Activated naive CD8-positive, alpha-beta T cell (primary cell): ENCODE measurements around the gene ARSG.
A peak's percentile ranks its signal among the peaks of the same experiment; 100 is the strongest.
"Not testable (repeated sequence)": the region's sequence is repeated elsewhere in the genome, so short reads cannot be mapped to it uniquely, and the experiment has no call there.

ENCODE experiments used
- H3K27ac Mint-ChIP-seq: one replicate; pipeline ENCODE4 v1.8.0; 2021; ENCODE audit warnings: mixed read lengths
- H3K27me3 Mint-ChIP-seq: one replicate; pipeline ENCODE4 v1.8.0; 2021; ENCODE audit warnings: mixed read lengths
- H3K36me3 Mint-ChIP-seq: one replicate; pipeline ENCODE4 v1.8.0; 2021; ENCODE audit warnings: mixed read lengths
- H3K4me1 Mint-ChIP-seq: one replicate; pipeline ENCODE4 v1.8.0; 2021; ENCODE audit warnings: low read depth, mixed read lengths
- H3K4me3 Mint-ChIP-seq: one replicate; pipeline ENCODE4 v1.8.0; 2021; ENCODE audit warnings: mild to moderate bottlenecking, mixed read lengths
- H3K9me3 Mint-ChIP-seq: one replicate; pipeline ENCODE4 v1.8.0; 2021; ENCODE audit warnings: low read depth, mixed read lengths

Gene ARSG

DNA sequence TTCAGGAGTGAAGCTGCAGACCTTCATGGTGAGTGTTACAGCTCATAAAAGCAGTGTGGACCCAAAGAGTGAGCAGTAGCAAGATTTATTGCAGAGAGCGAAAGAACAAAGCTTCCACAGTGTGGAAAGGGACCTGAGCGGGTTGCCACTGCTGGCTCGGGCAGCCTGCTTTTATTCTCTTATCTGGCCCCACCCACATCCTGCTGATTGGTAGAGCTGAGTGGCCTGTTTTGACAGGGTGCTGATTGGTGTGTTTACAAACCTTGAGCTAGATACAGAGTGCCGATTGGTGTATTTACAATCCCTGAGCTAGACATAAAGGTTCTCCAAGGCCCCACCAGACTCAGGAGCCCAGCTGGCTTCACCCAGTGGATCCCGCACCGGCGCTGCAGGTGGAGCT is 17.2 kb downstream of the ARSG start:
- not testable (repeated sequence) for H3K9me3 Mint-ChIP-seq, H3K27me3 Mint-ChIP-seq, H3K4me3 Mint-ChIP-seq, H3K36me3 Mint-ChIP-seq, H3K27ac Mint-ChIP-seq
- H3K4me1 Mint-ChIP-seq: peaks cover 47% of the 10 kb centered on the region

GRCh38 chr17:68309066-68309670 is 17.9 kb downstream of the ARSG start:
- H3K9me3 Mint-ChIP-seq, H3K27me3 Mint-ChIP-seq, H3K36me3 Mint-ChIP-seq, H3K4me3 Mint-ChIP-seq, H3K27ac Mint-ChIP-seq: not testable (repeated sequence)
- peaks cover 54% of the 10 kb centered on the region for H3K4me1 Mint-ChIP-seq

- no peak overlapping the region for H3K4me3 Mint-ChIP-seq
- H3K4me1 Mint-ChIP-seq: peaks cover 60% of the 10 kb centered on the region
- H3K27ac Mint-ChIP-seq: peak overlapping the region; percentile 41
- no peaks in the 10 kb centered on the region for H3K27me3 Mint-ChIP-seq
- no peaks in the 10 kb centered on the region for H3K9me3 Mint-ChIP-seq
- peaks cover 5% of the 10 kb centered on the region for H3K36me3 Mint-ChIP-seq
Observed at GRCh38 chr17:68310152-68310551, 18.9 kb downstream of the ARSG start.

GRCh38 chr17:68314916-68315535 is 23.7 kb downstream of the ARSG start:
- H3K36me3 Mint-ChIP-seq: peaks cover 3% of the 10 kb centered on the region
- H3K27me3 Mint-ChIP-seq: no peaks in the 10 kb centered on the region
- no peaks in the 10 kb centered on the region for H3K9me3 Mint-ChIP-seq
- H3K27ac Mint-ChIP-seq: peak overlapping the region; percentile 3
- peak overlapping the region; percentile 60 for H3K4me3 Mint-ChIP-seq
- H3K4me1 Mint-ChIP-seq: peaks cover 68% of the 10 kb centered on the region

GRCh38 chr17:68315930-68316329 is 24.6 kb downstream of the ARSG start:
- Mint-ChIP-seq H3K27ac (no peak overlapping the region), H3K4me1 (peaks cover 62% of the 10 kb centered on the region), H3K9me3 (no peaks in the 10 kb centered on the region), H3K36me3 (peaks cover 3% of the 10 kb centered on the region), H3K4me3 (peak overlapping the region; percentile 1), H3K27me3 (no peaks in the 10 kb centered on the region)

DNA sequence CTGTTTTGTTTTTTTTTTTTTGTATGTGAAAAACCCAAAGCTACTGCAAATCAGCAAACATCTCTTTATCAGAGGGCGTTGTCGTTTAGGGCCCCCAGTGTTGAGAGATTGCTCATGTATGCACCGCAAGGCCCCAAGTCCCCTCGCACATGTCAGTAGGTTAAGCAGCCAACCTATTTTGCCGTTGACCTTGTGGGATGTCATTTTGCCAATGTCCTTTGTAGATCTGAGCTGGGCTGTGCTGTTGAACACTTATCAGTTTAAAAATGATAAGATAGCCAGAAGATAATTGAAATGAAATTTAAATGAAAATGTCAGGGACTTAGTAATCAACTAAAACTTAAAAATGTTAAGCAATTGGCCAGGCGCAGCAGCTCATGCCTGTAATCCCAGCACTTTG is 26.2 kb downstream of the ARSG start:
- Mint-ChIP-seq H3K27me3 (no peaks in the 10 kb centered on the region), H3K9me3 (no peaks in the 10 kb centered on the region), H3K36me3 (no peaks in the 10 kb centered on the region)

DNA sequence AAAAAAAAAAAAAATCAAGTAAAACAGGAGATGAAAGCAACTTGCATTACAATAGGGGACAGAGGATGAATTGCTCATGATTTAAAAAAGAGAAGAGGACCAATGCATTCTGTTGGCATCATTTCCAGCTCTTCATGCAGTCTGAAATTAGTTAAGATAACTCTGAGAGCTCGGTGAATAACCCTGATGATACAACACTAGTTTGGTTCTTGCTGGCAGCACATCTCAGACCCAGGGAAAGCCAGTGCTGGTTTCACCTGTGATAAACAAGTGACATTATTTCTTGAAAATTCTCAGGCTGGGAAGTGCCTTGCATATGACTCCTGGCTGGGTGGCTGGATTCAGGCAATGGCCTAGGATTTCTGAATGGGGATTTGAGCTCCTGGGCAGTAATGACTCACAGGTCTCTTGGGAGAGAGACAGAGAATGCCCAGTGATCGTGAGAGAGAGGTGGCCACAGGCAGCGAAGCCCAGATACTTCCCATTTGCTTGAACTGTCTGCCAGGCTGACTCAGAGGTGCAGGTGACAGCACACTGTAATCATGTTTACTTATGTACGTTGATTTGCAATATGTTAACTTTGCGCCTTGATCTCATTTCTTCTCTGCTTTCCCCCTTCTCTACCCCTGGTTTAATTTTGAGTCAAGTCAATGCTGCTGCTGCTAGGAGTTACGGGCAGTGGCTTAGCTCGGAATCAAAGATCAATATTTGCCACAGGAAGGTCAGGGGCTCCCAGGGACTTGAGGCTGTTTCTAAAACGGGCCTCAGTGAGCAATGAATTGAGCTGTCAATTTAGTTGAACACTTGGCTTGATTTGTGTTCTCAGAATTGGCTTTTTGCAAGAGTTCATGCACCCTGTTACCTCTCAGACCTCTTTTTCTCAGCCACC is 27.1 kb downstream of the ARSG start:
- Mint-ChIP-seq H3K27ac (no peak overlapping the region), H3K4me3 (no peak overlapping the region), H3K9me3 (no peaks in the 10 kb centered on the region), H3K36me3 (no peaks in the 10 kb centered on the region), H3K4me1 (peaks cover 44% of the 10 kb centered on the region), H3K27me3 (no peaks in the 10 kb centered on the region)

More for the DNA sequence above, 26.2 kb downstream of the ARSG start:
- Mint-ChIP-seq H3K4me3 (no peak overlapping the region), H3K27ac (no peak overlapping the region), H3K4me1 (peaks cover 50% of the 10 kb centered on the region)

GRCh38 chr17:68319410-68320162 is 28.3 kb downstream of the ARSG start:
- Mint-ChIP-seq H3K4me1 (peaks cover 45% of the 10 kb centered on the region), H3K4me3 (no peak overlapping the region), H3K27ac (no peak overlapping the region), H3K27me3 (no peaks in the 10 kb centered on the region), H3K9me3 (no peaks in the 10 kb centered on the region), H3K36me3 (no peaks in the 10 kb centered on the region)

GRCh38 chr17:68320311-68320865 is 29.1 kb downstream of the ARSG start:
- H3K27ac Mint-ChIP-seq: no peak overlapping the region

GRCh38 chr17:68320943-68321555 is 29.8 kb downstream of the ARSG start:
- H3K4me3 Mint-ChIP-seq: no peak overlapping the region
- H3K27me3 Mint-ChIP-seq: no peaks in the 10 kb centered on the region
- H3K36me3 Mint-ChIP-seq: no peaks in the 10 kb centered on the region
- H3K4me1 Mint-ChIP-seq: peaks cover 36% of the 10 kb centered on the region
- no peaks in the 10 kb centered on the region for H3K9me3 Mint-ChIP-seq
- H3K27ac Mint-ChIP-seq: no peak overlapping the region

More at GRCh38 chr17:68320311-68320865, 29.1 kb downstream of the ARSG start:
- H3K27me3 Mint-ChIP-seq: no peaks in the 10 kb centered on the region
- peaks cover 39% of the 10 kb centered on the region for H3K4me1 Mint-ChIP-seq
- H3K36me3 Mint-ChIP-seq: no peaks in the 10 kb centered on the region
- H3K9me3 Mint-ChIP-seq: no peaks in the 10 kb centered on the region
- no peak overlapping the region for H3K4me3 Mint-ChIP-seq

DNA sequence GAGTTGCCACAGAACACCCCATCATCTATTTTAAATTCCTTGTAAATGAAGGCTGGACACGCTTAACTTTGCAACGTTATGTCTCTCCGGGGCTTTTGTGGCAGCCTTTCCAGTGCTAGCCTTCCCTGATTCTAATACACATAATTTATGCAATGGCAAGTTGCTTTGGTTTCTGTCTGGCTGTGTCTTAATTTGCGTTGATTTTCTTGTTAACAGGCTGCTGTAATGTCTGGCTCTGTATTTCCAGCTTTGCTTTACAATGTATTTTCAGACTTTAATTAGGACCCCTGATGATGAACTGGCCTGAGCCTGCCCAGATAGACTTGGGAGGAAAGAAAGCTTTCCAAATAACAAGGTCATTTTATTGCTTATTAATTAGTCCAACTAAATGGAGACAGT is 30.3 kb downstream of the ARSG start:
- Mint-ChIP-seq H3K27ac (no peak overlapping the region), H3K4me1 (peaks cover 34% of the 10 kb centered on the region), H3K36me3 (no peaks in the 10 kb centered on the region), H3K9me3 (no peaks in the 10 kb centered on the region), H3K4me3 (no peak overlapping the region), H3K27me3 (no peaks in the 10 kb centered on the region)

GRCh38 chr17:68322630-68323029 is 31.3 kb downstream of the ARSG start:
- H3K9me3 Mint-ChIP-seq: no peaks in the 10 kb centered on the region

DNA sequence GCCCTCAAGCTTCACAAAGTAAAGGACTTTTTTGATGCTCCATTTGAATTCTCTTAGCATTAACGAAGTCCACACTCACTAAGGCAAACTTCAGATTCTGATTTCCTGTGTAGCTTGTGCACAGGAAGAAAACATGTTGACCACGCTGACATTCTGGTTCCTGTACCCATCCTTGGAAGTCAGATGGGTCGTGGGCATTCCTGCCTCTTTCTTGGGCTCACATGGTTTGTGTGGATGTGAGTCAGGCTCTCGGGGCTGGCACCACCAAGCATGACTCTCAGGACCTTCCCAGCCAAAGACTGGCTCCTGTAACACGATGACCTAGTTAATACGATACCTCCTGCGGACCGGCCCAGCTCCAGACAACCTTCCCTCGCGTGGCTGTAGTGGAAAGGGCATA is 32.8 kb downstream of the ARSG start:
- H3K27me3 Mint-ChIP-seq: no peaks in the 10 kb centered on the region
- no peak overlapping the region for H3K27ac Mint-ChIP-seq
- no peaks in the 10 kb centered on the region for H3K9me3 Mint-ChIP-seq
- peaks cover 24% of the 10 kb centered on the region for H3K4me1 Mint-ChIP-seq
- H3K4me3 Mint-ChIP-seq: no peak overlapping the region
- no peaks in the 10 kb centered on the region for H3K36me3 Mint-ChIP-seq

More at GRCh38 chr17:68322630-68323029, 31.3 kb downstream of the ARSG start:
- H3K27me3 Mint-ChIP-seq: no peaks in the 10 kb centered on the region
- H3K36me3 Mint-ChIP-seq: no peaks in the 10 kb centered on the region
- H3K4me1 Mint-ChIP-seq: peaks cover 27% of the 10 kb centered on the region
- no peak overlapping the region for H3K4me3 Mint-ChIP-seq
- H3K27ac Mint-ChIP-seq: no peak overlapping the region

- H3K4me3 Mint-ChIP-seq: no peak overlapping the region
- H3K27me3 Mint-ChIP-seq: no peaks in the 10 kb centered on the region
- H3K4me1 Mint-ChIP-seq: peaks cover 24% of the 10 kb centered on the region
- H3K36me3 Mint-ChIP-seq: no peaks in the 10 kb centered on the region
- no peaks in the 10 kb centered on the region for H3K9me3 Mint-ChIP-seq
- no peak overlapping the region for H3K27ac Mint-ChIP-seq
Observed at GRCh38 chr17:68324654-68325336, 33.5 kb downstream of the ARSG start.
